HepG2 (cell line): Measurements from ENCODE around the gene ACBD3. TPM values are rescaled to one million over a fixed set of nuclear protein-coding genes. Genes with fewer than 3 reads are reported as not detected.

Experiments
- ATAC-seq: fragments of 200-7000 bp; cut with Tn5 transposase; 3 replicates; pipeline ENCODE4 v1.9.1; 2020; ENCODE audit warnings: mild to moderate bottlenecking, moderate library complexity
- BruUV-seq: library from RNA; stranded (reverse); fragments of 400-500 nt; replicated peaks from 2 replicates; lab custom pipeline; 2021; lab: Mats Ljungman, UMichigan
- CTCF ChIA-PET: fragments of 300-600 bp; formaldehyde crosslinking; extraction: SDS; loops from one replicate; lab custom pipeline; 2021; ENCODE audit warnings: low total read pairs, inconsistent platforms, low intra/inter-chr PET ratio; lab: Yijun Ruan, JAX
- POLR2A ChIA-PET: fragments of 350-600 bp; sonication (Branson Sonifier 250); formaldehyde crosslinking; loops from one replicate; lab custom pipeline; 2020; ENCODE audit warnings: antibody characterized with exemption, inconsistent platforms; lab: Yijun Ruan, JAX
- DNase-seq: peaks from one replicate; pipeline ENCODE4 v3.0.0-alpha.2; 2015; ENCODE audit warnings: low spot score
- FAIRE-seq: peaks from 3 replicates; lab custom pipeline; 2011; peaks lifted over from hg19 to GRCh38; lab: Jason Lieb, UNC
- H2AFZ ChIP-seq: one replicate; pipeline ENCODE4 v1.6.1; 2011; ENCODE audit warnings: low read length, inconsistent platforms
- H3K27ac ChIP-seq: fragments of 300-600 bp; 3 replicates; pipeline ENCODE4 v1.8.0; 2011; ENCODE audit warnings: mixed run types, mild to moderate bottlenecking, mixed read lengths, low read length, inconsistent platforms; ENCODE audit not compliant: insufficient read depth; ENCODE audit errors: extremely low read length
- H3K27me3 ChIP-seq, 2 experiments: fragments of 200-600 bp in 1 of 2; 2 replicates in 1 of 2; 3 replicates in 1 of 2; pipeline versions ENCODE4 v1.6.0 to v1.8.0; 2011; ENCODE audit warnings: low read length in 2 of 2, mild to moderate bottlenecking in 2 of 2, moderate library complexity in 2 of 2, inconsistent platforms in 1 of 2; ENCODE audit not compliant: insufficient read depth in 2 of 2, control insufficient read depth in 1 of 2
- H3K36me3 ChIP-seq, 2 experiments: fragments of 200-600 bp in 1 of 2; replicated peaks in 1 of 2; 2 replicates in 1 of 2; 3 replicates in 1 of 2; pipeline versions ENCODE4 v1.5.1 to v1.8.0; 2011; ENCODE audit warnings: low read length in 2 of 2, inconsistent platforms in 1 of 2; ENCODE audit not compliant: insufficient read depth in 2 of 2, control insufficient read depth in 1 of 2
- H3K4me1 ChIP-seq: 2 replicates; pipeline ENCODE4 v1.5.1; 2012; ENCODE audit warnings: low read length, inconsistent platforms; ENCODE audit not compliant: insufficient read depth
- H3K4me2 ChIP-seq: 2 replicates; pipeline ENCODE4 v1.6.0; 2011; ENCODE audit warnings: low read depth, low read length, inconsistent platforms
- H3K4me3 ChIP-seq, 3 experiments: fragments of 200-600 bp in 1 of 3; sonication (generic), shearing (Covaris generic) in 1 of 3; replicated peaks in 1 of 3; 2 replicates each; pipeline ENCODE4 v1.5.1; 2011 to 2016; ENCODE audit warnings: low read length in 3 of 3, inconsistent platforms in 2 of 3, low read depth in 2 of 3, mild to moderate bottlenecking in 2 of 3, control low read depth in 1 of 3, mixed read lengths in 1 of 3; ENCODE audit not compliant: insufficient read depth in 1 of 3
- H3K79me2 ChIP-seq: one replicate; pipeline ENCODE4 v1.6.1; 2011; ENCODE audit warnings: low read length, inconsistent platforms; ENCODE audit not compliant: insufficient read depth
- H3K9ac ChIP-seq: 2 replicates; pipeline ENCODE4 v1.6.0; 2011; ENCODE audit warnings: mild to moderate bottlenecking, low read depth, low read length, inconsistent platforms; ENCODE audit not compliant: insufficient read depth
- H3K9me3 ChIP-seq: 2 replicates; pipeline ENCODE4 v1.5.1; 2012; ENCODE audit warnings: mild to moderate bottlenecking, low read length
- H4K20me1 ChIP-seq: 2 replicates; pipeline ENCODE4 v1.6.0; 2011; ENCODE audit warnings: inconsistent platforms, mild to moderate bottlenecking, low read length, moderate library complexity; ENCODE audit not compliant: insufficient read depth
- ETV5 ChIP-seq: IDR thresholded peaks from 2 replicates; pipeline ENCODE4 v1.6.1; 2018; ENCODE audit warnings: missing biosample characterization, missing genetic modification reagents, inconsistent platforms, borderline replicate concordance
- HDAC6 ChIP-seq: fragments of 200-600 bp; sonication (generic); IDR thresholded peaks from 2 replicates; pipeline ENCODE4 v1.7.0; 2017; ENCODE audit warnings: mild to moderate bottlenecking, antibody characterized with exemption, low read length, low read depth
- KLF16 ChIP-seq, 2 experiments: sonication (generic) in 1 of 2; formaldehyde crosslinking in 1 of 2; IDR thresholded peaks; 2 replicates each; pipeline versions ENCODE4 v1.6.1 to v1.8.0; 2016 to 2023; ENCODE audit warnings: missing genetic modification reagents in 2 of 2, missing compliant biosample characterization in 1 of 2
- MIER2 ChIP-seq: IDR thresholded peaks from 2 replicates; pipeline ENCODE4 v1.6.1; 2016; ENCODE audit warnings: missing biosample characterization, missing genetic modification reagents
- PCBP1 ChIP-seq: fragments of 200-400 bp; formaldehyde crosslinking; IDR thresholded peaks from 2 replicates; pipeline ENCODE4 v1.6.1; 2017; ENCODE audit warnings: mild to moderate bottlenecking, low read depth, low read length, borderline replicate concordance
- ZBTB1 ChIP-seq: sonication (generic); formaldehyde crosslinking; IDR thresholded peaks from 2 replicates; pipeline ENCODE4 v1.4.0; 2020; ENCODE audit warnings: missing genetic modification reagents, borderline replicate concordance
- ZHX1 ChIP-seq: sonication (generic); formaldehyde crosslinking; IDR thresholded peaks from 2 replicates; pipeline ENCODE4 v1.8.1; 2022; ENCODE audit warnings: low read depth, mild to moderate bottlenecking, missing genetic modification reagents
- ZNF24 ChIP-seq: fragments of 450-650 bp; IDR thresholded peaks from 2 replicates; pipeline ENCODE4 v1.6.1; 2017; ENCODE audit warnings: antibody characterized with exemption, mild to moderate bottlenecking
- ZNF263 ChIP-seq: sonication (generic); formaldehyde crosslinking; IDR thresholded peaks from 2 replicates; pipeline ENCODE4 v1.4.0; 2020; ENCODE audit warnings: missing genetic modification reagents
- ZNF33A ChIP-seq: sonication (generic); formaldehyde crosslinking; IDR thresholded peaks from 2 replicates; pipeline ENCODE4 v1.5.1; 2020; ENCODE audit warnings: missing genetic modification reagents, mild to moderate bottlenecking, moderate library complexity, borderline replicate concordance
- ZNF512B ChIP-seq: sonication (generic); formaldehyde crosslinking; IDR thresholded peaks from 2 replicates; pipeline ENCODE4 v1.5.1; 2020; ENCODE audit warnings: missing genetic modification reagents, mild to moderate bottlenecking, borderline replicate concordance
- ZNF7 ChIP-seq: IDR thresholded peaks from 2 replicates; pipeline ENCODE4 v1.6.1; 2016; ENCODE audit warnings: missing biosample characterization, missing genetic modification reagents
- ZNF780A ChIP-seq: sonication (generic); formaldehyde crosslinking; IDR thresholded peaks from 2 replicates; pipeline ENCODE4 v1.8.0; 2022; ENCODE audit warnings: mild to moderate bottlenecking, missing genetic modification reagents, moderate library complexity
- ZSCAN9 ChIP-seq: IDR thresholded peaks from 2 replicates; pipeline ENCODE4 v1.6.1; 2016; ENCODE audit warnings: borderline replicate concordance
- whole genome bisulfite sequencing: methylation state at CpG from one replicate; pipeline ENCODE4 v1.1.6; 2017; ENCODE audit warnings: low lambda C conversion rate; 5-methylcytosine and 5-hydroxymethylcytosine counted together
- in situ Hi-C: cut with HindIII; loops from 2 replicates; pipeline ENCODE4 v1.10.0; 2017; ENCODE audit warnings: low pct_unique_long_range_greater_than_20kb; ENCODE audit not compliant: extremely low pct_ligation_motif_present
- intact Hi-C: fragments of 100-400 bp; cut with micrococcal nuclease; formaldehyde crosslinking; loops from one replicate; pipeline ENCODE4 v1.10.0; 2022; ENCODE audit not compliant: unreplicated experiment
- polyA plus RNA-seq, 8 experiments: library from polyadenylated mRNA; depleted of rRNA in 3 of 8; stranded (reverse) in 7 of 8; unstranded in 1 of 8; fragments of >200 nt; fragmentation: Illumina TruSeq in 4 of 8; extraction: Trizol in 4 of 8; gene quantifications; 2 replicates each; pipeline versions ENCODE4 v1.2.1 to v1.2.3, GENCODE V29; 2011 to 2016; ENCODE audit warnings: low read depth in 4 of 8, missing spikeins in 1 of 8, mixed read lengths in 1 of 8; ENCODE audit not compliant: insufficient read depth in 1 of 8
- total RNA-seq, 5 experiments: library from RNA; depleted of rRNA; stranded (reverse); fragments of >200 nt; fragmentation: Illumina TruSeq; extraction: Trizol; gene quantifications; 2 replicates each; pipeline ENCODE4 v1.2.3, GENCODE V29; 2016; ENCODE audit warnings: low read depth in 1 of 5

ACBD3 gene
- total and polyA plus RNA-seq, 2 of the 13 experiments (the other 11 are each of a cell fraction or from before 2014, with no cell fraction given): 24.3 to 39.3 TPM

- TF ChIP-seq ZSCAN9 (CRISPR knock-in tag) (no peak), ETV5 (CRISPR knock-in tag) (peak; percentile 50; the same call in 1 of the 2 replicates)
- TF ChIP-seq, all 625 proteins: peak for 15
These were observed 22.9 kb upstream of the ACBD3 start (continued) for GRCh38 chr1:226209307-226210059.

GRCh38 chr1:226207048-226207447, 20.5 kb upstream of the ACBD3 start:
- Histone ChIP-seq H3K9me3 (no peaks in the 10 kb centered on the region), H3K4me2 (no peak overlapping the region), H3K27ac (no peak overlapping the region), H4K20me1 (no peaks in the 10 kb centered on the region), H3K27me3 (peaks cover 0 to 26% of the 10 kb centered on the region in 2 experiments; a peak in 2 of 5 replicates), H3K9ac (no peak overlapping the region), H3K79me2 (no peaks in the 10 kb centered on the region), H3K4me1 (peaks cover 20% of the 10 kb centered on the region), H3K4me3 (no peak overlapping the region), H2AFZ (no peak overlapping the region), H3K36me3 (no peaks in the 10 kb centered on the region)
- WGBS: 40% methylated on average over 5 of the region's 5 CpGs
- ChIA-PET CTCF (no interaction called here), POLR2A (no interaction called here)
- in situ Hi-C loops: no loop called here
- intact Hi-C loops: no loop called here
- DNase-seq (no peak), ATAC-seq (no peak), FAIRE-seq (no peak)
- no TSS peak for BruUV-seq
- TF ChIP-seq ZNF24 (no peak), ZNF512B (CRISPR knock-in tag) (no peak), MIER2 (no peak), KLF16 (CRISPR knock-in tag; IDR thresholded peaks at IDR 0.05) (no peak), PCBP1 (no peak), ZNF780A (CRISPR knock-in tag) (no peak), ZNF263 (CRISPR knock-in tag) (no peak), ZNF33A (CRISPR knock-in tag) (no peak), ZHX1 (no peak), ZBTB1 (CRISPR knock-in tag) (no peak), ZNF7 (CRISPR knock-in tag) (no peak), HDAC6 (no peak)
